ENCODE data around the gene CD84. TPM values are rescaled to one million over a fixed set of nuclear protein-coding genes. Genes with fewer than 3 reads are reported as not detected.

The CD84 gene
- total RNA-seq, 1 donor from 2014 or later, result not detected

DNA sequence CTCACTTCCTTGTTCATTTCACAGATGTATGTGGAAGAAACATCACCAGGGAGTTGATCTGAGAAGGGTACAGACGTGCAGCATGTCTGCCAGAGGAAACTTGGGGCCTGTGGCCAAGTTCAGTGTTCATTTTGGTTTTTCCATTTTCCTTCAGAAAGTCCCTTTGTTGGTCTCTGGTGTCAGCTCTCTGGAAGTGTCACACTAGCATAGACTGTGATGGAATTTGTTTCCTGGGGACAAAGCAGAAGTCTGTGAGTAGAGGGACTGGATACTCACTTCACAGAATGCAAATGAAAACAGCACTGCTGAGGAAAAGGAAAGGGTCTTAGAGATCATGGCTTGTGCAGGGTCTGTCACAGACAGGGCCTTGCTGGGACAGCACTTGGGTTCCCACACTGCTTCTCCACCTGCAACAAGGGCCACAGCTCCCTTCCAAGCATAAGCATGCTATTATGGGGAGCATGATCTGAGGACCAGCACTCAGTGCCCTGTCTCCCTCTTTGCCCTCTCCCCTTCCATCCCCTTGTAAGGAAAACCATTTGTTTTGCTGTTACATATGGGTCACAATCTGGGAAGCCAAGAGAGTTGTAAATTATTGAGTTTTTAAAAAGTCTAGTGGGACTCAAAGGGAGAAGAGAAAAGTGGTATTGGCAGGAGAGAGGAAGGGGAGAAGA is 31.4 kb upstream of the CD84 start:
- no peaks in the 10 kb centered on the region for H3K36me3 ChIP-seq
- H3K27me3 ChIP-seq, result no peaks in the 10 kb centered on the region
- H4K20me1 ChIP-seq (ENCODE audit: low read depth), result no peaks in the 10 kb centered on the region
- H3K27ac Mint-ChIP-seq, result no peak overlapping the region
- no peak overlapping the region for H3K4me3 ChIP-seq
- peaks cover 19% of the 10 kb centered on the region for H3K4me1 Mint-ChIP-seq
- TF ChIP-seq, protein P1, sequence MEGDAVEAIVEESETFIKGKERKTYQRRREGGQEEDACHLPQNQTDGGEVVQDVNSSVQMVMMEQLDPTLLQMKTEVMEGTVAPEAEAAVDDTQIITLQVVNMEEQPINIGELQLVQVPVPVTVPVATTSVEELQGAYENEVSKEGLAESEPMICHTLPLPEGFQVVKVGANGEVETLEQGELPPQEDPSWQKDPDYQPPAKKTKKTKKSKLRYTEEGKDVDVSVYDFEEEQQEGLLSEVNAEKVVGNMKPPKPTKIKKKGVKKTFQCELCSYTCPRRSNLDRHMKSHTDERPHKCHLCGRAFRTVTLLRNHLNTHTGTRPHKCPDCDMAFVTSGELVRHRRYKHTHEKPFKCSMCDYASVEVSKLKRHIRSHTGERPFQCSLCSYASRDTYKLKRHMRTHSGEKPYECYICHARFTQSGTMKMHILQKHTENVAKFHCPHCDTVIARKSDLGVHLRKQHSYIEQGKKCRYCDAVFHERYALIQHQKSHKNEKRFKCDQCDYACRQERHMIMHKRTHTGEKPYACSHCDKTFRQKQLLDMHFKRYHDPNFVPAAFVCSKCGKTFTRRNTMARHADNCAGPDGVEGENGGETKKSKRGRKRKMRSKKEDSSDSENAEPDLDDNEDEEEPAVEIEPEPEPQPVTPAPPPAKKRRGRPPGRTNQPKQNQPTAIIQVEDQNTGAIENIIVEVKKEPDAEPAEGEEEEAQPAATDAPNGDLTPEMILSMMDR (IDR thresholded peaks at IDR 0.05), result no peak
- TF ChIP-seq EZH2phosphoT487 (IDR thresholded peaks at IDR 0.05) (no peak), EZH2 (IDR thresholded peaks at IDR 0.05) (no peak)
- no peak overlapping the region for H3K9ac ChIP-seq
- H3K4me3 Mint-ChIP-seq, result no peak overlapping the region
- H3F3A ChIP-seq (ENCODE audit: low read depth), result no peaks in the 10 kb centered on the region
- no peaks in the 10 kb centered on the region for H3K9me3 ChIP-seq (ENCODE audit: low read depth)
- peaks cover 2% of the 10 kb centered on the region for H3K9me3 Mint-ChIP-seq
- H3K27me3 Mint-ChIP-seq (ENCODE audit: insufficient read depth, low read depth), result peaks cover 2% of the 10 kb centered on the region
- H2AFZ ChIP-seq (replicated peaks), result peak overlapping the region; percentile 50
- H3K4me1 ChIP-seq, result no peaks in the 10 kb centered on the region
- H3K27ac ChIP-seq, result no peak overlapping the region
- H3K4me2 ChIP-seq, result no peak overlapping the region
- no peaks in the 10 kb centered on the region for H3K36me3 Mint-ChIP-seq
- DNase-seq (ENCODE audit: low spot score), result no peak
- H3K79me2 ChIP-seq (ENCODE audit: low read depth), result no peaks in the 10 kb centered on the region

DNA sequence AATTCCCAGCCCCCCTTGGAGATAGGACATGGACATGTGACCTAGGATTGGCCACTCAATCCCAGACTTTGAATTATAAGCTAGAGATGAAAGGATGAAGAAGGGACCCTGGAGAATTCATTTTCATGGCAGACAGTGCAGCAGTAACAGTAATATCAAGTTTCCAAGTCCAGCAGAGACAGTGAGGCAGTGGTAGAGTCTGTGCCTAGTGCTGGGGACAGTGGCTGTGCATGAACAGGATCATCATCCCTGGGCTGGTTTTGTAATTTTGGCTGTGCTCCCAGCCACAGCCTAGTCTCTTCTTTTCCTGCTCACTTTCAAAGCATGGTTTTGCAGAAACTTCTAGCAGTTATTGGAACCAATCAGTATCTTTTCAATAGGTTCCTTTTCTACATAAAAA is 29.6 kb upstream of the CD84 start:
- Mint-ChIP-seq H3K4me1 (peaks cover 23% of the 10 kb centered on the region), H3K27me3 (ENCODE audit: insufficient read depth, low read depth) (peaks cover 2% of the 10 kb centered on the region), H3K36me3 (no peaks in the 10 kb centered on the region), H3K9me3 (peaks cover 12% of the 10 kb centered on the region), H3K4me3 (no peak overlapping the region), H3K27ac (no peak overlapping the region)
- H3K36me3 ChIP-seq, result no peaks in the 10 kb centered on the region
- no peak for TF ChIP-seq EZH2phosphoT487 (IDR thresholded peaks at IDR 0.05)
- no peak for TF ChIP-seq EZH2 (IDR thresholded peaks at IDR 0.05)
- TF ChIP-seq, protein P1 (IDR thresholded peaks at IDR 0.05), result no peak
- no peaks in the 10 kb centered on the region for H3K27me3 ChIP-seq
- DNase-seq (ENCODE audit: low spot score), result no peak
- H2AFZ ChIP-seq (replicated peaks), result no peak overlapping the region
- no peak overlapping the region for H3K4me2 ChIP-seq
- H3F3A ChIP-seq (ENCODE audit: low read depth), result no peaks in the 10 kb centered on the region
- H3K4me1 ChIP-seq, result no peaks in the 10 kb centered on the region
- peaks cover 5% of the 10 kb centered on the region for H3K9me3 ChIP-seq (ENCODE audit: low read depth)
- H4K20me1 ChIP-seq (ENCODE audit: low read depth), result no peaks in the 10 kb centered on the region
- no peaks in the 10 kb centered on the region for H3K79me2 ChIP-seq (ENCODE audit: low read depth)
- no peak overlapping the region for H3K9ac ChIP-seq
- H3K4me3 ChIP-seq, result no peak overlapping the region
- no peak overlapping the region for H3K27ac ChIP-seq

DNA sequence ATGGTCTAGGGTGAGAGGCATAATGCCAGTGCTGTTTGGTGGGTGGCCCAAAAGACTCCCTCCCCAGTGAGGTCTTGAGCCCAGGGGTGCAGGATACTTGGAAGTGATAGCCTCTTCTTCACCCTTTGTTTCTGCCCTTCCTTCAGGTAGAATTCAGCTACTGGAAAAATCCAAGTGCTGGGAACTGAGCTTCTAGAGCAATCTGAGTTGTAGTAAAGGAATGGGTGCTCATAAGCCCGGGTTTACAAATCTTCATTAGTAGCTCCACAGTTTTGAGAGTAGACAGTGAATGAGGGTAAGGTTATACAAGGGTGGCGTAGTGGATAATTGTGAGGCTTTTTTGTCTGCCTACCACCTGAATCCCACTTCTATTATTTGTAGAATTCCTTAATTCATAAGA is 29.2 kb upstream of the CD84 start:
- no peak overlapping the region for H3K9ac ChIP-seq
- Mint-ChIP-seq H3K27me3 (ENCODE audit: insufficient read depth, low read depth) (peaks cover 2% of the 10 kb centered on the region), H3K27ac (no peak overlapping the region), H3K4me1 (peaks cover 23% of the 10 kb centered on the region), H3K36me3 (no peaks in the 10 kb centered on the region), H3K4me3 (no peak overlapping the region), H3K9me3 (peaks cover 16% of the 10 kb centered on the region)
- H3K36me3 ChIP-seq, result no peaks in the 10 kb centered on the region
- H3F3A ChIP-seq (ENCODE audit: low read depth), result no peaks in the 10 kb centered on the region
- no peaks in the 10 kb centered on the region for H4K20me1 ChIP-seq (ENCODE audit: low read depth)
- no peak overlapping the region for H3K27ac ChIP-seq
- no peak overlapping the region for H3K4me2 ChIP-seq
- H3K4me1 ChIP-seq, result no peaks in the 10 kb centered on the region
- no peak for DNase-seq (ENCODE audit: low spot score)
- H3K79me2 ChIP-seq (ENCODE audit: low read depth), result no peaks in the 10 kb centered on the region
- TF ChIP-seq EZH2phosphoT487 (IDR thresholded peaks at IDR 0.05), result no peak
- peaks cover 5% of the 10 kb centered on the region for H3K9me3 ChIP-seq (ENCODE audit: low read depth)
- H2AFZ ChIP-seq (replicated peaks), result no peak overlapping the region
- H3K4me3 ChIP-seq, result no peak overlapping the region
- no peaks in the 10 kb centered on the region for H3K27me3 ChIP-seq

DNA sequence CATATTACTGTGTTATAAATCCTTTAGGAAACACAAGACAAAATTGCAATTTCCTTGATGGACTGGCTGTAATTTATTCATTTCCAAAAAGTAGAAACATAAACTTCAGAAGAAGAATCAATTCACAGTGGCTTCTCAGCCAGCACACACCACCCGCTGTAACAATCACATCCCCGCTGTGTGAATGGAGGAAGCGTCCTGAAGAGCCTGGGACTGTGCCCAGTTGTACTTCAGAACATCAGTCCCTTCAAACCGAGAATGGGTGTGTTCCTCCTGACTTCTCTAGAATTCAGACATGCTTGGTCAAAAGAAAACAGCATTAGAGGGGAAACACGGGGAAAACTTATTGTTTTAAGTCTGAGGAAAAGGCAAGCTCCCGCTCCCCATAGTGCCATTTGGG is 28.8 kb upstream of the CD84 start:
- Mint-ChIP-seq H3K4me3 (no peak overlapping the region), H3K9me3 (peaks cover 19% of the 10 kb centered on the region), H3K36me3 (no peaks in the 10 kb centered on the region), H3K27ac (no peak overlapping the region), H3K27me3 (ENCODE audit: insufficient read depth, low read depth) (peaks cover 2% of the 10 kb centered on the region), H3K4me1 (peaks cover 23% of the 10 kb centered on the region)
- H3K79me2 ChIP-seq (ENCODE audit: low read depth), result no peaks in the 10 kb centered on the region
- no peaks in the 10 kb centered on the region for H3K27me3 ChIP-seq
- H4K20me1 ChIP-seq (ENCODE audit: low read depth), result no peaks in the 10 kb centered on the region
- TF ChIP-seq EZH2phosphoT487 (IDR thresholded peaks at IDR 0.05) (no peak), EZH2 (IDR thresholded peaks at IDR 0.05) (no peak)
- TF ChIP-seq, protein P1 (IDR thresholded peaks at IDR 0.05), result no peak
- no peak overlapping the region for H3K9ac ChIP-seq
- H3K4me1 ChIP-seq, result no peaks in the 10 kb centered on the region
- no peaks in the 10 kb centered on the region for H3F3A ChIP-seq (ENCODE audit: low read depth)
- DNase-seq (ENCODE audit: low spot score), result no peak
- H3K9me3 ChIP-seq (ENCODE audit: low read depth), result peaks cover 5% of the 10 kb centered on the region
- H3K4me2 ChIP-seq, result no peak overlapping the region
- no peak overlapping the region for H3K27ac ChIP-seq
- no peak overlapping the region for H3K4me3 ChIP-seq
- H2AFZ ChIP-seq (replicated peaks), result no peak overlapping the region
- no peaks in the 10 kb centered on the region for H3K36me3 ChIP-seq

All from neural progenitor cell (in vitro differentiated cells).